Posterior cingulate gyrus (tissue), 11 donors: ENCODE results near the gene MCRIP2.
"Not testable (repeated sequence)": the region's sequence is repeated elsewhere in the genome, so short reads cannot be mapped to it uniquely, and the experiment has no call there.

Experiments
- DNase-seq, 10 donors: peaks; one replicate each; pipeline versions ENCODE4 v3.0.0 to v3.0.0-alpha.2; 2020 to 2021; ENCODE audit warnings: mixed read lengths in 3 of 10
- intact Hi-C: fragments of 100-400 bp; cut with DNase I; formaldehyde crosslinking; loops from one replicate; pipeline ENCODE4 v1.15.1; 2023

The MCRIP2 gene

GRCh38 chr16:641326-642188 is at the start of gene MCRIP2:
Gene MCRIP2 (plus strand): TSS chr16:641828. CDS start chr16:641992, 164 bp downstream.
- intact Hi-C loops = no loop called here

GRCh38 chr16:591892-592517 is 49.6 kb upstream of the MCRIP2 start:
- intact Hi-C loops = loop anchor here (2.0 kb wide), 1 partner anchor 45 kb away; the partner anchor contains the start of gene METTL26
- no peak for DNase-seq

More at GRCh38 chr16:641326-642188, at the start of gene MCRIP2:
- peak; percentile 62 to 96 (median 81) for DNase-seq

DNA sequence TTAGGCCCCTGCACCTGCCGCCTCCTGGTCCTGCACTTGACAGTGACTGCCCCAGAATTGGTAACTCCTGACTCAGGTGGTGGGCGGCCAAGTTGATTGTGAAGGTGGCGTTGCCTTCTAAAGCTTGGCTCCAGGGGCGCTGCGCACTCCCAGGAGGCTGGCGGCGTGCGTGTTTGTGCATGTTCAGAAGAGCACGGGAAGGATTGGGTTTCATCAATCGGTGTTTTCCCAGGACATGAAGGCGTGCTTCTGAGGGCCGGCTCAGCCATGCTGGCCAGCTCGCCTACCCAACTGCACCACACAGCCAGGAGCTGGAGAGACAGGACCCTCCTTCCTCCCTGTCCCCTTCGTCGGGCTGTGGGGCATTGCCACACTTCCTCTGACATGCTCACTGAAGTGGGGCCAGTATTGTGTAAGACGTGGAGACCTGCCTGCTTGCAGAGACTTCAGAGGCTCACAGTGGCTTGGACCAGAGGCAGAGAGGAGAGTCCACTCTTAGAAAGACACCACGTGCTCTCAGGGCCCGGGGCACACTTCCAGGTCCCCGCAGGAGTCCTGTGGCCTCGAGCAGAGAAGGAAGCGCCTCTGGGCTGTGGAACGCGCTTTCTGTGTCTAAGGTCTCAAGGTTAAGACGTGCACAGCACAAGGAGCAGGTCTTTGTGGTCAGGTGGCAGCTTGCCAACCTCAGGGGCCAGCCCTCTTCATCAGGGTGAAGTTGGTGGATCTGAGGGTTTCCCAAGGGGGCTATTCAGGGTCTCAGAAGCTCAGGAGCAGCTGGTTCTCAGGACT is 48.9 kb upstream of the MCRIP2 start:
- intact Hi-C loops = loop anchor here (2.0 kb wide), 1 partner anchor 44 kb away; the partner anchor contains the start of gene METTL26
- peak; percentile 31 to 96 (median 72) for DNase-seq

GRCh38 chr16:593406-593805 is 48.2 kb upstream of the MCRIP2 start:
- DNase-seq = no peak

GRCh38 chr16:593807-594206 is 47.8 kb upstream of the MCRIP2 start:
- intact Hi-C loops = loop anchor here (2.0 kb wide), 1 partner anchor 43 kb away; the partner anchor contains the start of gene METTL26

More at GRCh38 chr16:593406-593805, 48.2 kb upstream of the MCRIP2 start:
- intact Hi-C loops = loop anchor here (2.0 kb wide), 1 partner anchor 43 kb away; the partner anchor contains the start of gene METTL26

GRCh38 chr16:595094-595528 is 46.5 kb upstream of the MCRIP2 start:
- DNase-seq = no peak
- intact Hi-C loops = no loop called here

More at GRCh38 chr16:593807-594206, 47.8 kb upstream of the MCRIP2 start:
- DNase-seq = peak in 1 of 10 donors; percentile 88

GRCh38 chr16:595942-596735 is 45.5 kb upstream of the MCRIP2 start:
- DNase-seq = peak in 8 of 10 donors; percentile 60 to 95 (median 78)
- intact Hi-C loops = no loop called here

GRCh38 chr16:596736-597060 is 44.9 kb upstream of the MCRIP2 start:
- DNase-seq = no peak
- intact Hi-C loops = no loop called here

DNA sequence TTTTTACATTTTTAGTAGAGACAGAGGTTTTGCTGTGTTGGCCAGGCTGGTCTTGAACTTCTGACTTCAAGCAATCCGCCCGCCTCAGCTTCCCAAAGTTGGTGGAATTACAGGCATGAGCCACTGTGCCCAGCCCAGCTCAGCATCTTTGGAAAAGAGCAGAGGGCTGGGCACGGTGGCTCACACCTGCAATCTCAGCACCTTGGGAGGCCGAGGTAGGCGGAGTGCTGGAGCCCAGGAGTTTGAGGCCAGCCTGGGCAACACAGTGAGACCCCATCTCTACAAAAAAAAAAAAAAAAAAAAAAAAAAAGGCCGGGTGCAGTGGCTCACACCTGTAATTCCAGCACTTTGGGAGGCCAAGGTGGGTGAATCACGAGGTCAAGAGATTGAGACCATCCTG is 44.0 kb upstream of the MCRIP2 start:
- intact Hi-C loops, DNase-seq: not testable (repeated sequence)

DNA sequence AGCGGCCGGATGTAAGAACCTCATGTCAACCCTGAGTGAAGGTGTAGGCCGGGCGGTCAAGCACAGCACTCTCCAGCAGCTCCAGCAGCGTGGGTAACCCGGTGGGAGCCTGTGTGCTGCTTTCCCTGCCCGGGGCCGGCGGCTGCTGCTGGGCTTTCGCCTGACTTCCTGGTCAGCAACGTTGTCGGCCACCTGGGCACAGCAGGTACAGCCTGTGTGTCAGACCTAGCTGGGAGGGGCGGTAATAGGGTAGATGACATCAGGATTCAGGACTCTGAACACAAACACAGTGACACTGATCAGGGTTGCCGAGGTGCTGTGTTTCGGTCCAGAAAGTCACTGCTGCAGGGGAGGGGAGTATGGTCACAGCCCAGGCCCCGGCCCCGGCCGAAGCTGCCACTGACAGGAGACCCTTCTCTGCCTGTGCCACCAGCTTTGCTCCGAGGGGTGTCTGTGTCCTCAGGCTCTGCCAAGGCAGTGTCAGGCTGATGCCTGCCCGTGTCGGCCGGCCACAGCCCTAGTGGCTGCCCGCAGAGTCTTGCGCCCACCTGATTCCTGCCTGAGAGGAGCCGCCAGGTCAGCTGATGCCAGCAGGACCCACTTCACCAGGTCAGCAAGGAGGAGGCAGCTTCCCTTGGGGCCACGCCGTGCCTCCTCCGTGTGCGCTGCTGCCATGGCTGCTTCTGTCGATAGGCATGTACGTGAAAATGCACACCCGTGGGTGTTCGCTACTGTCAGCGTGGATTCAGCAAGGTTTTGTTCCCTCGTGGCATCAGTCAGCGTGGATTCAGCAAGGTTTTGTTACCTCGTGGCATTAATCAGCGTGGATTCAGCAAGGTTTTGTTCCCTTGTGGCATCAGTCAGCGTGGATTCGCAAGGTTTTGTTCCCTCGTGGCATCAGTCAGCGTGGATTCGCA is 42.5 kb upstream of the MCRIP2 start:
- peak in 1 of 10 donors; percentile 64 for DNase-seq
- intact Hi-C loops = no loop called here

- intact Hi-C loops = no loop called here
- DNase-seq = peak in 1 of 10 donors; percentile 53
These were observed 40.8 kb upstream of the MCRIP2 start for GRCh38 chr16:600781-601180.

- DNase-seq = no peak
- intact Hi-C loops = no loop called here
These were observed 37.7 kb upstream of the MCRIP2 start for GRCh38 chr16:603933-604332.

DNA sequence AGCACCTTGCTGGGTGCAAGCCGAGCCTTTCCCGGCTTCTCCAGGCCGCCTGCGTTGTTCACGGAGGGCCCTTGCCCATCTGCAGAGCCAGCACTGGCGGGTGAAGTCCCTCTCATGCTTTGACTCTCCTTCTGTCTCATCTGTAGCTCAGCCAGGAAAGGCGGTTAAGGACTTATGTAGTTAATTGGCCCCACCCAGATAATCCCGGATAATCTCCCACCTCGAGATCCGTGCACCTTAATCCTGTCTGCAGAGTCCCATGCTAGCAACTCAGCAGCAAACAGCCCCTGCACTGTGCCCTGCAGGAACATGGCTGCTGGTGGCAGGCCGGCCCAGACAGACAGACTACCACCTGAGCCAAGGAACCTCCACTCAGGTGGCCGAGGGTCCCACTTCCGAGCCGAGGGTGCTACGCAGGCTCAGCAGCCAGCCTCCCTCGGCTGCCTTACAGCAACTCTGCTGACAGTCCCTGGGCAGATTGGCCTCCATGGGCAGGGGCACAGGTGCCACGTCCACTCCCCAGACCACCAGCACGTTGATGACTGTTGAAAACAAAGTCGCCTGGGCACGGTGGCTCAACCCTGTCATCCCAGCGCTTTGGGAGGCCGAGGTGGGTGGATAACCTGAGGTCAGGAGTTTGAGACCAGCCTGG is 34.8 kb upstream of the MCRIP2 start:
- intact Hi-C loops = no loop called here
- DNase-seq = no peak

DNA sequence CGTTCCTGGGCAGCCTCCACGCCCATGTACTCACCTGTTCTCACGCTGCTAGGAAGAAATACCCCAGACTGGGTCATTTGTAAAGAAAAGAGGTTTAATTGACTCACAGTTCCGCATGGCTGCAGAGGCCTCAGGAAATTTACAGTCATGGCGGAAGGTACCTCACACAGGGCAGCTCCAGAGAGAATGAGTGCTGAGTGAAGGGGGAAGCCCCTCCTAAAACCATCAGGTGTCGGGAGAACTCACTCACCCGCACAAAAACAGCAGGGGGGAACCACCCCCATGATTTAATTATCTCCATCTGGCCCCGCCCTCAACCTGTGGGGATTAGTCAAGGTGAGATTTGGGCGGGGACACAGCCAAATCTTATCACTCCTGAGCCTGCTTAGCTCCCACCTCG is 33.6 kb upstream of the MCRIP2 start:
- intact Hi-C loops = no loop called here
- DNase-seq = no peak

DNA sequence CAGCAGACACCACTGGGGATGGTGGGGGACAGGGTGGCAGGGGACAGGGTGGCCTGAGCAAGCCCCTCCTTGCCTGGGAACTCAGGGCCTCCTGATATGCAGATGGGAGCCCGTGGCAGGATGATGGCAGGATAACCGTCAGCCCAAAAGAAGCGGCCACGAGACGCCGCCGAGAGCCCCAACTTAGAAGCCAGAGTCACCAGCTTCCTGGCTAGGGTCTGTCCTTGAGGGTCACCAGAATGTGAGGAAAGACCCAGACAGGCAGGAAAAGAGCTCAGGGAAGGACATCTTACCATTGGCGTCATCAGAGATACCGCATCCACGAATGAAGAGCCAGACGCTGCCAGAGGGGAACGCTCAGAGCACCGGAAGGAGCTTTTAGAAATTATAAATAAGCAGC is 32.3 kb upstream of the MCRIP2 start:
- no peak for DNase-seq

DNA sequence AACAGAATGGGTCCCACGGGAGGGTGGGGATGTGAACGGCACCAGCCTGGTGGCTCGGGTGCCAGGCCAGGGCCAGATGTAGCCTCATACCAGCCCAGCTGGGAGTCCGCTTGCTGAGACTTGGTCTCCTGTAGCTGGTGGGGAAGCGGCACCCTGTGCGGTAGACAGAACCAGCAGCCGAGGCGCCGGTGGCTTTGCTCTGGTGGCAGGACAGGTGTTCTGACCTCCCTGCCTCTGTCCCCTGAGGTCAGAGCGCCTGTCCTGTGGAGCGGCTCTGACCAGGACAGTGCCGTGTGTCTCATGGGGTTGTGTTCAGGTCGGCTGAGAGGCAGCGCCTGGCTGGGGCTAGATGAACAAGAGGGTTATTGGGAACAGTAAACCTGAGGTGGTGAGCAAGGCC is 31.6 kb upstream of the MCRIP2 start:
- intact Hi-C loops = no loop called here
- peak in 1 of 10 donors; percentile 66 for DNase-seq

More for the DNA sequence above, 32.3 kb upstream of the MCRIP2 start:
- intact Hi-C loops = no loop called here

GRCh38 chr16:610513-611381 is 30.9 kb upstream of the MCRIP2 start:
- intact Hi-C loops = no loop called here
- DNase-seq = peak; percentile 56 to 96 (median 69)
